Measurements from ENCODE around the gene SYT1.

DNA sequence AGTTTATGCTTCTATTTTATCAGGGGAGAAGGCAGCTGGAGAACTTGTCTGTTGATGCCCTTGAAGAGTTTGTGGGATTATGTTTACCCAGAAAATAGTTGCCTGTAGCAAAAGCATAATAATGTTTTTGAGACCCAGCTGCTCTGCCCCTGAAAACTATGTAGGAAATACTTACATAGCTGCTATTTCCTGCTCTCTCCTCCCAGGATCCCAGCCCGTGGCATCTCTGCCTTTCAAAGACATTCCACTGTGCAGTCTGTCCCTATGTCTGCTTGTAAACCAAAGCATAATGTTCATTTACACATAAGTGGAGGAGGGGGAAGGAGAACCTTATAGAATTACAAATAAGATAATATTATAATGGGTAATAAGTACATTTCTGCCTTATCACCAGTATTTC lies 198.7 kb downstream of the SYT1 start:
- TF ChIP-seq, protein P1, sequence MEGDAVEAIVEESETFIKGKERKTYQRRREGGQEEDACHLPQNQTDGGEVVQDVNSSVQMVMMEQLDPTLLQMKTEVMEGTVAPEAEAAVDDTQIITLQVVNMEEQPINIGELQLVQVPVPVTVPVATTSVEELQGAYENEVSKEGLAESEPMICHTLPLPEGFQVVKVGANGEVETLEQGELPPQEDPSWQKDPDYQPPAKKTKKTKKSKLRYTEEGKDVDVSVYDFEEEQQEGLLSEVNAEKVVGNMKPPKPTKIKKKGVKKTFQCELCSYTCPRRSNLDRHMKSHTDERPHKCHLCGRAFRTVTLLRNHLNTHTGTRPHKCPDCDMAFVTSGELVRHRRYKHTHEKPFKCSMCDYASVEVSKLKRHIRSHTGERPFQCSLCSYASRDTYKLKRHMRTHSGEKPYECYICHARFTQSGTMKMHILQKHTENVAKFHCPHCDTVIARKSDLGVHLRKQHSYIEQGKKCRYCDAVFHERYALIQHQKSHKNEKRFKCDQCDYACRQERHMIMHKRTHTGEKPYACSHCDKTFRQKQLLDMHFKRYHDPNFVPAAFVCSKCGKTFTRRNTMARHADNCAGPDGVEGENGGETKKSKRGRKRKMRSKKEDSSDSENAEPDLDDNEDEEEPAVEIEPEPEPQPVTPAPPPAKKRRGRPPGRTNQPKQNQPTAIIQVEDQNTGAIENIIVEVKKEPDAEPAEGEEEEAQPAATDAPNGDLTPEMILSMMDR (IDR thresholded peaks at IDR 0.05): no peak
- TF ChIP-seq POLR2A (IDR thresholded peaks at IDR 0.05) (no peak), POLR2AphosphoS5 (IDR thresholded peaks at IDR 0.05) (no peak), EP300 (IDR thresholded peaks at IDR 0.05) (no peak)

All from sigmoid colon (tissue), 4 donors.